Mammary epithelial cell (primary cell): ENCODE data around the gene IDI1.
A peak's percentile ranks its signal among the peaks of the same experiment; 100 is the strongest.

ENCODE experiments used
- EZH2 ChIP-seq: IDR thresholded peaks from 2 replicates; pipeline ENCODE4 v1.6.1; 2012; ENCODE audit warnings: low read length, inconsistent platforms, borderline replicate concordance
- TF ChIP-seq, protein P1 (sequence below), 2 donors: IDR thresholded peaks in 1 of 2; conservative IDR thresholded peaks in 1 of 2; 2 replicates each; pipeline ENCODE4 v1.5.1; 2011 to 2012; ENCODE audit warnings: inconsistent platforms in 2 of 2, low read length in 2 of 2, mild to moderate bottlenecking in 2 of 2, control low read depth in 1 of 2, low read depth in 1 of 2; ENCODE audit not compliant: insufficient read depth in 1 of 2; ENCODE audit errors: extremely low read depth in 1 of 2

DNA sequence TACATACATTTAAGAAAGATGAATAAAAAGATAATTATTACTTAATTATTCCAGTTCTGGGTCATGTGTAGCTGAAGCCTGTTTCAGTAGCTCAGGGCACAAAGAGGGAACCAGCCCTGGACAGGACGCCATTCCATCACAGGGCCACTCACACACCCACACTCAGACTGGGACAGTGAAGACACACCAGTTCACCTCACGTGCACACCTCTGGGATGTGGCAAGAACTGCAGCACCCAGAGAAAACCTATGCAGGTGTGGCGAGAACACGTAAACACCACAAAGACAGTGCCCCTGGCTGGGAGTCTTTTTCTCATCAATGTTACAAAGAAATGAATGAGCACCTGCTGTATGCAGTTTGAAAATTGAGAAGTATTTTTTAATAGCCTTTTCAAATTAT is 1.6 kb upstream of the IDI1 start:
- TF ChIP-seq, protein P1, sequence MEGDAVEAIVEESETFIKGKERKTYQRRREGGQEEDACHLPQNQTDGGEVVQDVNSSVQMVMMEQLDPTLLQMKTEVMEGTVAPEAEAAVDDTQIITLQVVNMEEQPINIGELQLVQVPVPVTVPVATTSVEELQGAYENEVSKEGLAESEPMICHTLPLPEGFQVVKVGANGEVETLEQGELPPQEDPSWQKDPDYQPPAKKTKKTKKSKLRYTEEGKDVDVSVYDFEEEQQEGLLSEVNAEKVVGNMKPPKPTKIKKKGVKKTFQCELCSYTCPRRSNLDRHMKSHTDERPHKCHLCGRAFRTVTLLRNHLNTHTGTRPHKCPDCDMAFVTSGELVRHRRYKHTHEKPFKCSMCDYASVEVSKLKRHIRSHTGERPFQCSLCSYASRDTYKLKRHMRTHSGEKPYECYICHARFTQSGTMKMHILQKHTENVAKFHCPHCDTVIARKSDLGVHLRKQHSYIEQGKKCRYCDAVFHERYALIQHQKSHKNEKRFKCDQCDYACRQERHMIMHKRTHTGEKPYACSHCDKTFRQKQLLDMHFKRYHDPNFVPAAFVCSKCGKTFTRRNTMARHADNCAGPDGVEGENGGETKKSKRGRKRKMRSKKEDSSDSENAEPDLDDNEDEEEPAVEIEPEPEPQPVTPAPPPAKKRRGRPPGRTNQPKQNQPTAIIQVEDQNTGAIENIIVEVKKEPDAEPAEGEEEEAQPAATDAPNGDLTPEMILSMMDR (conservative IDR thresholded peaks at IDR 0.05 in 1 of 2, IDR thresholded peaks at IDR 0.05 in 1 of 2; ENCODE audit: extremely low read depth in 1 of 2, insufficient read depth in 1 of 2, low read depth in 1 of 2, low read length in 2 of 2) = peak in 1 of 2 donors; percentile 12
- no peak for TF ChIP-seq EZH2
